HepG2 (cell line): Measurements from ENCODE around the gene HIPK3. TPM values are rescaled to one million over a fixed set of nuclear protein-coding genes. Genes with fewer than 3 reads are reported as not detected.

Source experiments
- CCDC6 ChIP-seq: sonication (generic); formaldehyde crosslinking; IDR thresholded peaks from 2 replicates; pipeline ENCODE4 v1.8.1; 2022; ENCODE audit warnings: mild to moderate bottlenecking, missing genetic modification reagents, moderate library complexity
- DDIT3 ChIP-seq: sonication (generic); formaldehyde crosslinking; IDR thresholded peaks from 2 replicates; pipeline ENCODE4 v1.4.0; 2020; ENCODE audit warnings: mild to moderate bottlenecking, missing genetic modification reagents
- HOMEZ ChIP-seq: IDR thresholded peaks from 2 replicates; pipeline ENCODE4 v1.6.1; 2016; ENCODE audit warnings: low read depth
- MBNL3 ChIP-seq: fragments of 250-450 bp; sonication (Bioruptor Pico); conservative IDR thresholded peaks from 2 replicates; pipeline ENCODE4 v1.8.0; 2022; ENCODE audit warnings: mild to moderate bottlenecking, inconsistent platforms
- NR2F1 ChIP-seq, 2 experiments: fragments of 450-650 bp in 1 of 2; formaldehyde crosslinking in 1 of 2; IDR thresholded peaks; 2 replicates each; pipeline versions ENCODE4 v1.5.0 to v1.6.1; 2016 to 2020; ENCODE audit warnings: mild to moderate bottlenecking in 1 of 2, missing compliant biosample characterization in 1 of 2, missing genetic modification reagents in 1 of 2, moderate library complexity in 1 of 2
- PHF20 ChIP-seq: sonication (generic); formaldehyde crosslinking; IDR thresholded peaks from 2 replicates; pipeline ENCODE4 v1.5.0; 2020; ENCODE audit warnings: mild to moderate bottlenecking, missing genetic modification reagents
- RARG ChIP-seq: sonication (generic); formaldehyde crosslinking; IDR thresholded peaks from 2 replicates; pipeline ENCODE4 v1.4.0; 2020; ENCODE audit warnings: low read depth, mild to moderate bottlenecking, missing genetic modification reagents
- RORA ChIP-seq: sonication (generic); formaldehyde crosslinking; IDR thresholded peaks from 2 replicates; pipeline ENCODE4 v1.5.0; 2020; ENCODE audit warnings: mild to moderate bottlenecking, missing genetic modification reagents, moderate library complexity
- SRSF1 ChIP-seq: fragments of 200-400 bp; formaldehyde crosslinking; optimal IDR thresholded peaks from 2 replicates; pipeline ENCODE3; 2017; ENCODE audit warnings: mild to moderate bottlenecking, low read depth, low read length, moderate library complexity
- ZNF263 ChIP-seq: sonication (generic); formaldehyde crosslinking; IDR thresholded peaks from 2 replicates; pipeline ENCODE4 v1.4.0; 2020; ENCODE audit warnings: missing genetic modification reagents
- ZNF292 ChIP-seq: sonication (generic); formaldehyde crosslinking; IDR thresholded peaks from 2 replicates; pipeline ENCODE4 v1.8.1; 2022; ENCODE audit warnings: mild to moderate bottlenecking, low read depth, missing genetic modification reagents, borderline replicate concordance
- ZNF407 ChIP-seq: sonication (generic); formaldehyde crosslinking; IDR thresholded peaks from one replicate; pipeline ENCODE4 v1.5.1; 2020; ENCODE audit warnings: mild to moderate bottlenecking, missing genetic modification reagents; ENCODE audit errors: not compliant biosample characterization
- polyA plus RNA-seq, 8 experiments: library from polyadenylated mRNA; depleted of rRNA in 3 of 8; stranded (reverse) in 7 of 8; unstranded in 1 of 8; fragments of >200 nt; fragmentation: Illumina TruSeq in 4 of 8; extraction: Trizol in 4 of 8; gene quantifications; 2 replicates each; pipeline versions ENCODE4 v1.2.1 to v1.2.3, GENCODE V29; 2011 to 2016; ENCODE audit warnings: low read depth in 4 of 8, missing spikeins in 1 of 8, mixed read lengths in 1 of 8; ENCODE audit not compliant: insufficient read depth in 1 of 8
- total RNA-seq, 5 experiments: library from RNA; depleted of rRNA; stranded (reverse); fragments of >200 nt; fragmentation: Illumina TruSeq; extraction: Trizol; gene quantifications; 2 replicates each; pipeline ENCODE4 v1.2.3, GENCODE V29; 2016; ENCODE audit warnings: low read depth in 1 of 5
- TF ChIP-seq, protein P1 (sequence below): sonication (generic); formaldehyde crosslinking; IDR thresholded peaks from 2 replicates; pipeline ENCODE4 v1.5.0; 2020; ENCODE audit warnings: mild to moderate bottlenecking, missing genetic modification reagents
- TF ChIP-seq, protein P2 (sequence below): sonication (generic); formaldehyde crosslinking; conservative IDR thresholded peaks from 2 replicates; pipeline ENCODE4 v1.8.1; 2023; ENCODE audit warnings: missing genetic modification reagents

HIPK3 gene
- total and polyA plus RNA-seq, 2 of the 13 experiments (the other 11 are each of a cell fraction or from before 2014, with no cell fraction given): 20.5 to 44.3 TPM

DNA sequence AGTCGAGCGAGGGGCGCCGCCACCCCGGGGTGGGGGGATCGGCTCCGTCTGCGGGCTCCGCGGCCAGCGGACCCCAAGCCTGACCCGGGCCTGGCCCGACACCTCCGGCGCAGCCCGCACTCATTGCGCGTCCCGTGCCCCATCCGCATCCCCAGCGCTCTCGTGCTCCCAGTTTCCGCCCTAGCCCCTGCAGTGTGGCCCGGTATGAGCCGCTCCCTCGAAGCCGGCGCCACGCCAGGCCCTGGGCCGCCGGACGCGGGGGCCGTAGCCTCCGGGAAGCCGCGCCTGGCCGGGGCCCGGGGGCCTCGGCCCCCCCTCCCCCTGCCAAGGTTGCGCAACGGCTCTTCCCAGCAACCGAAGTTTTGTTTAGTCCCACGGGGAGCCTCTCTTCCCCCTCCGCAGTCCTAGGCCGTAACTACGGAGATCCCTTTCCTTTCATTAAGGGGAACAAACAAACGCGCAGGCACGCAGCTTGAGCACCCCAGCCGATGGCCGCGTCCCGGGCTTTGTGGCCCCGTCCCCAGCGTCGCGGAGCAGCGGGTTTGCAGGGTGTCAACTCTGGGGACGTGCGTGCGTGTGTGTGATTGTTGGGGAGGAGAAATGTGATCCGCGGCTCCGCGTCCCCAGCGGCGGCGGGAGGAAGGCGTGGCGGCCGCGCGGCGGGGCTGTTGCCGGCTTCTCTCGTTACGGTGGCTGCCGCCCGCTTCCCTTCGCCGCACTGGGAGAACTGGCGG, 883 bp downstream of the HIPK3 start (continued):
- TF ChIP-seq, protein P1, sequence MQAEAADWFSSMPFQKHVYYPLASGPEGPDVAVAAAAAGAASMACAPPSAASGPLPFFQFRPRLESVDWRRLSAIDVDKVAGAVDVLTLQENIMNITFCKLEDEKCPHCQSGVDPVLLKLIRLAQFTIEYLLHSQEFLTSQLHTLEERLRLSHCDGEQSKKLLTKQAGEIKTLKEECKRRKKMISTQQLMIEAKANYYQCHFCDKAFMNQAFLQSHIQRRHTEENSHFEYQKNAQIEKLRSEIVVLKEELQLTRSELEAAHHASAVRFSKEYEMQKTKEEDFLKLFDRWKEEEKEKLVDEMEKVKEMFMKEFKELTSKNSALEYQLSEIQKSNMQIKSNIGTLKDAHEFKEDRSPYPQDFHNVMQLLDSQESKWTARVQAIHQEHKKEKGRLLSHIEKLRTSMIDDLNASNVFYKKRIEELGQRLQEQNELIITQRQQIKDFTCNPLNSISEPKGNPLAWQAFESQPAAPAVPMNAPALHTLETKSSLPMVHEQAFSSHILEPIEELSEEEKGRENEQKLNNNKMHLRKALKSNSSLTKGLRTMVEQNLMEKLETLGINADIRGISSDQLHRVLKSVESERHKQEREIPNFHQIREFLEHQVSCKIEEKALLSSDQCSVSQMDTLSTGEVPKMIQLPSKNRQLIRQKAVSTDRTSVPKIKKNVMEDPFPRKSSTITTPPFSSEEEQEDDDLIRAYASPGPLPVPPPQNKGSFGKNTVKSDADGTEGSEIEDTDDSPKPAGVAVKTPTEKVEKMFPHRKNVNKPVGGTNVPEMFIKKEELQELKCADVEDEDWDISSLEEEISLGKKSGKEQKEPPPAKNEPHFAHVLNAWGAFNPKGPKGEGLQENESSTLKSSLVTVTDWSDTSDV (CRISPR knock-in tag): no peak; the same call in 1 of the 2 replicates
- no peak for TF ChIP-seq DDIT3 (CRISPR knock-in tag)
- peak; percentile 14 for TF ChIP-seq SRSF1
- TF ChIP-seq, protein P2, sequence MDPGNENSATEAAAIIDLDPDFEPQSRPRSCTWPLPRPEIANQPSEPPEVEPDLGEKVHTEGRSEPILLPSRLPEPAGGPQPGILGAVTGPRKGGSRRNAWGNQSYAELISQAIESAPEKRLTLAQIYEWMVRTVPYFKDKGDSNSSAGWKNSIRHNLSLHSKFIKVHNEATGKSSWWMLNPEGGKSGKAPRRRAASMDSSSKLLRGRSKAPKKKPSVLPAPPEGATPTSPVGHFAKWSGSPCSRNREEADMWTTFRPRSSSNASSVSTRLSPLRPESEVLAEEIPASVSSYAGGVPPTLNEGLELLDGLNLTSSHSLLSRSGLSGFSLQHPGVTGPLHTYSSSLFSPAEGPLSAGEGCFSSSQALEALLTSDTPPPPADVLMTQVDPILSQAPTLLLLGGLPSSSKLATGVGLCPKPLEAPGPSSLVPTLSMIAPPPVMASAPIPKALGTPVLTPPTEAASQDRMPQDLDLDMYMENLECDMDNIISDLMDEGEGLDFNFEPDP (CRISPR knock-in tag): 0 out of 2 replicates have a peak, but pooled peaks have one; percentile 71
- no peak for TF ChIP-seq ZNF292 (CRISPR knock-in tag)
- no peak for TF ChIP-seq RORA (CRISPR knock-in tag)
- no peak for TF ChIP-seq HOMEZ (CRISPR knock-in tag)
- no peak for TF ChIP-seq RARG (CRISPR knock-in tag)
- TF ChIP-seq ZNF407 (CRISPR knock-in tag): peak; percentile 74
- no peak for TF ChIP-seq ZNF263
- TF ChIP-seq MBNL3: no peak
- TF ChIP-seq NR2F1 (CRISPR knock-in tag; IDR thresholded peaks at IDR 0.05): no peak
- TF ChIP-seq CCDC6 (CRISPR knock-in tag): peak; percentile 71
- no peak; the same call in none of the 2 replicates for TF ChIP-seq PHF20 (CRISPR knock-in tag)
